Astrocyte of the spinal cord (primary cell): ENCODE measurements around the gene SLC38A8.

ENCODE experiments used
- DNase-seq: peaks from one replicate; pipeline ENCODE4 v3.0.0; 2011; ENCODE audit warnings: low read depth, low spot score
- H3K4me3 ChIP-seq: 2 replicates; pipeline ENCODE4 v1.5.1; 2011; ENCODE audit warnings: low read depth, mild to moderate bottlenecking, low read length, moderate library complexity
- CTCF ChIP-seq: IDR thresholded peaks from 2 replicates; pipeline ENCODE4 v1.5.1; 2012; ENCODE audit warnings: low read depth, mild to moderate bottlenecking, low read length, inconsistent platforms
- in situ Hi-C: cut with HindIII; loops from 2 replicates; pipeline ENCODE4 v1.10.0; 2017; ENCODE audit warnings: low sequenced_read_pairs

Gene SLC38A8

GRCh38 chr16:83989300-83989699 is 53.3 kb downstream of the SLC38A8 start:
- in situ Hi-C loops: no loop called here
- TF ChIP-seq CTCF: no peak
- DNase-seq: no peak

GRCh38 chr16:83983491-83983890 is 59.1 kb downstream of the SLC38A8 start:
- DNase-seq: no peak

More at GRCh38 chr16:83989300-83989699, 53.3 kb downstream of the SLC38A8 start:
- no peak overlapping the region for H3K4me3 ChIP-seq

GRCh38 chr16:83981799-83982198 is 60.8 kb downstream of the SLC38A8 start:
- in situ Hi-C loops: no loop called here
- no peak for DNase-seq
- no peak for TF ChIP-seq CTCF
- no peak overlapping the region for H3K4me3 ChIP-seq

More at GRCh38 chr16:83983491-83983890, 59.1 kb downstream of the SLC38A8 start:
- no peak for TF ChIP-seq CTCF
- no peak overlapping the region for H3K4me3 ChIP-seq
- in situ Hi-C loops: no loop called here

GRCh38 chr16:83980794-83981193 is 61.8 kb downstream of the SLC38A8 start:
- no peak for DNase-seq
- H3K4me3 ChIP-seq: no peak overlapping the region
- in situ Hi-C loops: no loop called here
- no peak for TF ChIP-seq CTCF

- no peak for TF ChIP-seq CTCF
- no peak overlapping the region for H3K4me3 ChIP-seq
- no peak for DNase-seq
- in situ Hi-C loops: no loop called here
Observed at GRCh38 chr16:83979441-83979840, 63.2 kb downstream of the SLC38A8 start.

GRCh38 chr16:83978401-83978904 is 64.1 kb downstream of the SLC38A8 start:
- no peak for TF ChIP-seq CTCF
- in situ Hi-C loops: no loop called here
- H3K4me3 ChIP-seq: no peak overlapping the region
- DNase-seq: no peak
